ENCODE data around the gene NLRP11.
"Not testable (repeated sequence)": the region's sequence is repeated elsewhere in the genome, so short reads cannot be mapped to it uniquely, and the experiment has no call there.

Gene NLRP11

DNA sequence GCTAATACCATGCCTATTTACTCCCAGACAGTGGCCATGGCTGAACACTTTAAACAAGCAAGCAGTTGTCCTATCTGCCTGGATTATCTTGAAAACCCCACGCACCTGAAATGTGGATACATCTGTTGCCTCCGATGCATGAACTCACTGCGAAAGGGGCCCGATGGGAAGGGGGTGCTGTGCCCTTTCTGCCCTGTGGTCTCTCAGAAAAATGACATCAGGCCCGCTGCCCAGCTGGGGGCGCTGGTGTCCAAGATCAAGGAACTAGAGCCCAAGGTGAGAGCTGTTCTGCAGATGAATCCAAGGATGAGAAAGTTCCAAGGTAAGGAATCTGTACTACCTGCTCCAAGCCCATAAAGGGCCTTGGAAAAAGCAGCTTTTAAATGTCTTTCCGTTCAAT, 54.3 kb downstream of the NLRP11 start:
- peak; percentile 14 to 63 for DNase-seq

GRCh38 chr19:55769632-55770031, 62.2 kb downstream of the NLRP11 start:
- DNase-seq = not testable (repeated sequence)

- not testable (repeated sequence) for DNase-seq
Observed at GRCh38 chr19:55768818-55769217, 63.0 kb downstream of the NLRP11 start, which contains the start of gene RFPL4AL1. TSS of gene RFPL4AL1 (plus strand) at chr19:55769118. CDS start at chr19:55771805, 2,687 bp downstream.

DNA sequence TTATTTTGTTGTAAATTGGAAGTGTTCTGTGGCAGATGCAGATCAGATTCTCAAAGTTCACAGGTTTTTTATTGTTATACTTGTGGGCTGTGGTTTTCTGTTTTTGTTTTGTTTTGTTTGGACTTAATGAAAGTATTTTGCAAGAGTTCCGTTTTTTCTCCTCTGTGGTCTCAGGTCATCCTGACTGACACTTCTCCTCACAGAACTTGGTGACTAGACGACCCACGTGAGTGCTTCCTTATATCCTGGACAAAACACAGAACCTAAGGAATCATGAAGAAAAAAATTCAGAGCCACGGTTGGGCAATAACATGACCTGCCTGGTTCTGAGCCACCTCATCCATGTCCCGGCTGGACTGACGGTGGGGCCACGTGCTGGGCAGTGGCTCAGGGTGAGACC, 65.3 kb downstream of the NLRP11 start:
- DNase-seq = no peak

DNA sequence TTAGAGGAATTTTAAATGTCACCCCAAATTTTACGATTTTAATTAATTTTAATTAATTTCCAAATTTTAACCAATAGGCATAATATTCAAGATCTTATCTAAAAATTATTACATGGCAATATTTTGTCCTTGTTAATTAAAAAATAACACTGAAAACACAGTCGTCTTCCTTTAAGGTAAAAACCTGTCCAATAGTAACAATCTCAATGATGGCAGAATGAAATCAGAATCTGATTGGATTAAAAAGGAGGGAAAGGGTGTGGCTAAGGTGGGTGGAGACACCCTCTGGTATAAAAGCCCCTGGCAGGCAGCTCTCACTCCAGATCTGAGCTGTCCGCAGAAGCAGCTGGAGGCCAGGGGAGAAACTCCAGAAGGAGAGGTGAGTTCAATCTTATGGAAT, 73.0 kb downstream of the NLRP11 start, which contains the start of gene RFPL4A:
TSS of gene RFPL4A (plus strand) at position 301 of the 400 bp plus-strand sequence. CDS start 2,704 bp downstream, outside the sequence.
- not testable (repeated sequence) for DNase-seq

DNA sequence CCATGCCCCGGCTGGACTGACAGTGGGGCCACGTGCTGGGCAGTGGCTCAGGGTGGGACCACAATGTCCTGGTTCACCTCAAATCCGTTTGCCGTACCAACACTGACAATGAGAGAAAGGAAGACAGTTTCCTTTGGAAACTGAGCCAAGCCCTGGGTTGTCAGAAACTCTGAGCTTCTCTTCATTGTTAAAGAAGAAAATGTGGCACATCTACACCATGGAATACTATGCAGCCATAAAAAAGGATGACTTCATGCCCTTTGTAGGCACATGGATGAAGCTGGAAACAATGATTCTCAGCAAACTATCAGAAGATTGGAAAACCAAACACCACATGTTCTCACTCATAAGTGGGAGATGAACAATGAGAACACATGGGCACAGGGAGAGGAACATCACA, 75.0 kb downstream of the NLRP11 start:
- not testable (repeated sequence) for DNase-seq

DNA sequence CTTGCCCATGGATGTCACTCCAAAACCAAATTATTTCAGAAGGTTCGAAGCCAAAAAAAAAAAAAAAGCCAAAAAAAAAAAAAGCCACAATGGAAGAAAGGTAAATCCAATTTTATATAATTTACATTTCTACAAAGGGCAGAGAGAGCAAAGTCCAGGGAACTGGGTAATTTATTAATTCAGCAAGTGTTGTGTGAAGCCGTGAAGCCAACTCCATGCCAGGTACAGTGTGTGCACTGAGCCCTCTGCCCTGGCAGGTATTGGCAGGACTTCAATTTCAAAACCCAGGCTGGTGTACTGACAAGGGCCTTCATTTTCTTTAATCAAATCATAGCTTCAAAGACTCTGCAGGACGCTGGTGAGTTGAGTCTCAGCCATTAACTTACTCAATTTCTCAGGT, 78.4 kb downstream of the NLRP11 start:
- DNase-seq = no peak

- DNase-seq = no peak
Observed at GRCh38 chr19:55750715-55751114, 81.1 kb downstream of the NLRP11 start.

- no peak for DNase-seq
Observed at GRCh38 chr19:55738302-55738701, 93.5 kb downstream of the NLRP11 start, which contains the start of gene NLRP9. TSS of gene NLRP9 (minus strand) at chr19:55738402. CDS start at chr19:55738374, 28 bp downstream.
